GM19397 (cell line): ENCODE results near the gene CD300LB.
"Not testable (repeated sequence)": the region's sequence is repeated elsewhere in the genome, so short reads cannot be mapped to it uniquely, and the experiment has no call there.

ENCODE experiments used
- ATAC-seq: cut with Tn5 transposase; IDR thresholded peaks from one replicate; pipeline ENCODE4 v1.9.1; 2021; ENCODE audit warnings: mild to moderate bottlenecking, moderate library complexity; ENCODE audit not compliant: unreplicated experiment

Gene CD300LB

DNA sequence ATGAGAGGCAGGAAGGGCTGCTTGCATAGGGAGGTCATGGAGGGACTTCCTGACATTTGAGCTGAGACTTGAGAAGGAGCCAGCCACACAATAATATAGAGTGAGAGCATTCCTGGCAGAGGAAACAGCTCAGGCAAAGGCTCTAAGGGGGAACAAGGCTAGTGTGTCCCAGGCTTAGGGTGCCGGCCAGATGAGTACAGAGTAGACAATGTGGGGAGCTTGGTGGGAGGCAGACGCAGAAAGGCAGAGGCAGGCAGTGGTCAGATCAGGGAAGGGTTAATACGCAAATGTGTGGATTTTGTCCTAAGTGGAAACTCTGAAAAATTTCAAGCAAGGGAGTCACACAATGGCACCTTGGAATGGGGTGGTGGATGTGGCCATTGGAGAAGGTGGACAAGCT is 31.3 kb downstream of the CD300LB start:
- no peak for ATAC-seq

DNA sequence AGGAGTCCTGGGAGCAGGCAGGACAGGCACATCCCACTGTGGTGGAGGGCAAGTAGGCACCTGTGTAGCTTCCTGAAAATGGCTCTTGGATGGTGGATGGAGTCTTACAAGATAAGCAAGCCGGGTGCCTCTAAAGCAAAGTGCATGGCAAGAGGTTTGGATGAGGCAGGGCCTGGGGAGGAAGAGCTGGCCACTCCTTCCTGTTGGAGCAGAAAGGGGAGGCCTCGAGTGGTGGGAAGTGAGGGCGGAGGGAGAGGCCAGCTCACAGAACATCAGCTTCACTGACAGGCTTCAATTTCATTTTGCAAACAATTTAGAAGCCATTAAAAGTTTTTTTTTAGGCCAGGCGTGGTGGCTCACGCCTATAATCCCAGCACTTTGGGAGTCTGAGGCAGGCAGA is 33.8 kb downstream of the CD300LB start:
- no peak for ATAC-seq

DNA sequence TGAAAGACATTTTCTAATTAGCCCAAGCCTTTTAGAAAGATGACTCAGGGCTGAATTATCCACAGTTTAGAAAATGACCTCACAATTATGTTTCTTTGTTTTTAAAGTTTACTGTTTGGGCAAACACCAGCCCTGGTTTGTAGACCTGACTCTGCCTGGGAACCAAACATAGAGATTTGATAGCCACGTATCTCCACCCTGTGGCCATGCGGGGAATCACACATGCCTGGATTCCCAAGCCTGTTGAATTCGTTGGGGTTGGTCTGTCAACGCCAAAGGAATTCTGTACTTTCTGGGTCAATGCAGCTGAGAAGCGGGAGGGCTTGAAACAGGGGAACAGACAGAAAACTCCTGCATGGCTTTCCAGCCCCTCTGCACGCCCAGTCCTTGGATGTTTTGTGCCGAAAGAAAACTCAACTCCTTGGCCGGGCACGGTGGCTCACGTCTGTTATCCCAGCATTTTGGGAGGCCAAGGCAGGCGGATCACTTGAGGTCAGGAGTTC is 37.9 kb downstream of the CD300LB start:
- no peak for ATAC-seq

DNA sequence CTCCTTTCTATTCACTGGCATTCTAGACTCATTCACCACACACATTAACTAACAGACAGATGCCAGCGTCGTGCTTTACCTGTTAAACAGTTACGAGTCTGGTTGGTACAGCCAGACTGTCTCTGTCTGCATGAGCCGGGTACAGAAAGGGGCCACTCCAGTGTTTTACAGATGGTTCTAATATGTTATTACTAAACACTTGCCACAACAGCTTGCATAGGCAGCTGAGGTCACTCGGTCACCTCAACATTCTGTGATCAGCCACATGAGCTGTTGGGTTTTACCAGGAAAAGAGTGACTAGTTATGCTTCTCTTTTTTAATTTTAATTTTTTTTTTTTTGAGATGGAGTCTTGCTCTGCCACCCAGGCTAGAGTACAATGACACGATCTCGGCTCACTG is 39.6 kb downstream of the CD300LB start:
- no peak for ATAC-seq

DNA sequence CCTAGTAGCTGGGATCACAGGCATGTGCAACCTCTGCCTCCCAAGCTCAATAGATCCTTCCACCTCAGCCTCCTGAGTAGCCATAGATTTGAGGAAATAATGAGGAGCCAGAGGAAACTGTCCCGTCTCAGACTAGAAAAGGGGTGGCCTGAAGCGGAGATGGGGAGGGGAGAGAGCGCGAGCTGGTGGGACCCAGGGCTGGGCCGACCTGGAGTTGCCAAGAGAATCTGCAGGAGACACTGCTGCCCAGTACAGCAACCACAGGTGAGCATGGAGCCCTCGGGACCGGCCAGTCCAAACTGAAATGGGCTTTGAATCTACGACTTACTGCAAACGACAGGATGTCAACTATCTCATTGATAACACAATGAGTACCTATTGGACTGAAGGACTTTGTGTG is 40.6 kb downstream of the CD300LB start:
- ATAC-seq, result no peak

DNA sequence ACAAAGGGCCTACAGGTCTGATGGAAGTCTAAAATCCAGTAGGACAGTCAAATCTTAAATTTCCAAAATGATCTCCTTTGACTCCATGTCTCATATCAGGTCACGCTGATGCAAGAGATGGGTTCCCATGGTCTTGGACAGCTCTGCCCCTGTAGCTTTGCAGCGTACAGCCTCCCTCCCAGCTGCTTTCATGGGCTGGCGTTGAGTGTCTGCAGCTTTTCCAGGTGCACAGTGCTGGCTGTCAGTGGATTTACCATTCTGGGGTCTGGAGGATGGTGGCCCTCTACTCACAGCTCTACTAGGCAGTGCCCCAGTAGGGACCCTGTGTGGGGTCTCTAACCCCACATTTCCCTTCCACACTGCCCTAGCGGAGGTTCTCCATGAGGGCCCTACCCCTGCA is 43.0 kb downstream of the CD300LB start:
- ATAC-seq, result not testable (repeated sequence)

DNA sequence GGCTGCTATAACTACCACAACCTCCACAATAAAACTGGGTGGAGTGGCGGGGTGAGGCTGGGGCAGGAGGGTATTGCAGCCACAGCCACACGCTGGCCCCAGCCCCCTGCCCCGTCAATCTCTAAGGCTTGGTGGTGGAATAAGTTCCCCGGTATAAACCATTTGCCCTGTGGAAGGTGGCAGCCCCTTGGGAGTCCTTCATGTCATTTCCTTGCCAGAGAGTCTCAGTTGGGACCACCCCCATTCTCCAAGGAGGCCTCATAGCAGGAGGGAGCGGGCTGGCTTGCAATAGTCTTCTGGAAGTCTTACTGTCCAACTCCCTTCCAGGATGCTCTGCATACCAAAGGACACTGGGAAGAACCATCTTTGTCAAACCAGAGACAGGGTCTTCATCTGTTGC is 45.4 kb downstream of the CD300LB start:
- no peak for ATAC-seq

- no peak for ATAC-seq
Observed at GRCh38 chr17:74485022-74485743, 46.1 kb downstream of the CD300LB start.

GRCh38 chr17:74484066-74484465 is 47.2 kb downstream of the CD300LB start:
- no peak for ATAC-seq

GRCh38 chr17:74481621-74482020 is 49.7 kb downstream of the CD300LB start:
- no peak for ATAC-seq

DNA sequence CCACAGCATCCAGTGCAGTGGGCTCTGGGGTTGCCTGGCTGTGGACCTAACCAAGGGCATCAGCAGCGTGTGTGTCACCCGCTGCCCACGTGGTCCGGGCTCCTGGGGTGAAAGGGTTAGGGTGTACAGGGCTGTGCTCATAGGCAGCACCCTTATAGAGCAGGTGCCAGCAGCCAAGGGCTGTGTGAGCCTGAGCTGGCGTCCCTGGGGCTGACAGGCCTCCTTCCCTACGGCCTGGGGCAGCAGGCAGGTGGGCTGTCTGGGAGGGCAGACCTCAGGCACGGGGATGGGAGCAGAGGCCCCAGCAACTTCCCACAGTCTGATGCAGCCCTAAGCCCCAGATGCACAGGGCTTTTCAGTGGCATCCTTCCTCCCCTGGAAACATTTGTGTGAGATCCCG is 51.0 kb downstream of the CD300LB start:
- ATAC-seq, result no peak

DNA sequence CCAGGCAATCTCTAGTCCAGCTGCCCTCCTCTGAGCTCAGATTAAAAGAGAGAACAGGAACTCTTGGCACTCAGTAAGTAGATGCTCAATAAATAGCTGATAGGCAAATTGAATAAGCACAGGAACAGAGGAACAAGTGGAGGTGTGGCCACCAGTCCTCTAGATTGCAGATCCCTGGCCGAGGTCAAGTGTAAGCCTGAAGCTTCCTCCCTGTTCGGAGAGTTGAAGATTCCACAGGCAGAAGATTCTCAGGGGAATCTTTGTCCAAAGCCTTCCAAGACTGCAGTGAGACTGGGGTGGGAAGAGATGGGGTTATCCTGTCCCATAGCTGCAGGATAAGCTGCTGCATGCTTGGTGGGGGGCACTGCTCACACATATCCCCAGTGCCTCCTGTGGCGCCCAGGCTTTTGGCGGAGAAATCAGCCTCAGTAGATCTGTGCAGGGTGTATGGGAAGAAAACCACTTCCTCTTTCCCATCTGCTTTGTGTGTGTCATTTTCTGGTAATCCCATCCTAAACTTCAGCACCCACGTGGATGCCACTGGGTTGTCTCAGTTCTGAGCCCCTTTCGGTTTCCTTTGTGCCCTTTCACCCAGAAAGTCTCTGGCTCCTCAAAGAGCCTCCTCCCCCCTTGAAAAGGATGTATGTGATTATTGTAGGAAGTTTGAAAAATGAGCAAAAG is 52.7 kb downstream of the CD300LB start:
- ATAC-seq, result no peak

DNA sequence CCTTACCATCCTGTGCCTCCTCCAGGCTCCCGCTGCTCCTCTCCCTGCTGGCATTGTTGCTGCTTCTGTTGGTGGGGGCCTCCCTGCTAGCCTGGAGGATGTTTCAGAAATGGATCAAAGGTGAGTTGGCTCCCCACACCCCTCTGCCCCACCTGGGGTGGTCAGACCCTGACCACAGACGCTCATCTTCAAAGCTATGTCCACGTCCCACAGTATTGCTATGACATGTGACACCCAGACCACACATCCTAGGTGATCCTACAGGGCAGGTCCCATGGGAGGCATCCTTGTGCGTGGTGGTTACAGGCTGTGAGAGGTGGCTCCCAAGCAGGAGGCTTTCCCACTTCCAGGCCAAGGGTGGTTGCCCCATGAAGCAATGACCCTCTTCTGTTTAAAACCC is 53.9 kb downstream of the CD300LB start:
- no peak for ATAC-seq

DNA sequence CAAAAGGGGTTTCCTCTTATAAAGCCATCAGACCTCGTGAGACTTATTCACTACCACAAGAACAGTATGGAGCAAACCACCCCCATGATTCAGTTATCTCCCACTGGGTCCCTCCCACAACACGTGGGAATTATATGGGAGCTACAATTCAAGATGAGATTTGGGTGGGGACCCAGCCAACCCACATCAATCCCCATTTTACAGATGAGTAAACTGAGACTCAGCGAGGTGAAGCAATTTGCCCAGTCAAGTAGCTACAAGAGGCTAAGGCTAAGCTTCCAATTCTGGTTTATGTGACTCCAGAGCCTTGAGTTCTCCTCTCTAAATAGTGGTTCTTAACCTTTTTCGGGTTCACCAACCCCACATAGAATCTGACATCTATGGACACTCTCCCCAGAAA is 56.1 kb downstream of the CD300LB start:
- no peak for ATAC-seq

GRCh38 chr17:74474043-74474792 is 57.1 kb downstream of the CD300LB start:
- ATAC-seq, result no peak

- no peak for ATAC-seq
Observed at GRCh38 chr17:74473294-74473693, 58.0 kb downstream of the CD300LB start.

DNA sequence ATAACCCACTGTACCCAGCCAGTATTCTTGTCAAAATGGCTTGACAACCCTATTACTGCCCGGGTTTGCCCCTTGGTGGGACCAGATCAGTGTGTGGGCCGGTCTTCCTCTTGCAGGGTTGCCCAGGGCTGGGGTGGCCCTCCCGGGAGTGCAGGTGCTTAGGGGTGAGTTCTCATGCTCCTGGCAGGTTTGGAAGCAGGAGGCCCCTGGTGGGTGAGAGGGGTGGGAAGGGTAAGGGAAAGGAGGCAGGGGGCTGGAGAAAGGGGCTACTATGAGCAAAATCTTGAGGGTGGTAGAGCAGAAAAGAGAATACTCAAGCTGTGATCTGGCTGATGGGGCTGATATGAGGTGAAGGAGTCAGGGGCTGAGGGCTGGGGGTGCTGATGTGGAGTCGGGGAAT is 58.4 kb downstream of the CD300LB start:
- ATAC-seq, result no peak

DNA sequence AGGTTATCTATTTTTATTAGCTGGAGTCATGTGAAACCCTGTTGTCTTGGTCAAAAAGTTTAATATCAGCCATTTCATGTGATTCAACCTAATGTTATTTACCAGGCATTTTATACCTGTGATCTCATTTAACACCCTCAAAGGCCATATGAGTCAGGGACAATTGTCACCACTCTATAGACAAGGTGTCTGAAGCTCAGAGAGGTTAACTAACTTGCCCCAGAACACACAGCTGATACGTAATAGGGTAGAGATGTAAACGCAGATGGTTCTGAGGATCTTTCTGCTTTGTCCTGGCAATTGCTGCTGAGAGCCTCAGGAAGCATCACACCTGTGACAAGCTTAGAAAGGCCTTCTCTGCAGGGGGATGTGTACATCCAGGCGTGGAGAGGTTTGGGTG is 59.9 kb downstream of the CD300LB start:
- no peak for ATAC-seq
